ES-I3 (cell line): ENCODE results near the gene C19orf38.

ENCODE experiments used
- H3K36me3 ChIP-seq: 2 replicates; pipeline ENCODE4 v1.6.1; 2013; ENCODE audit warnings: mild to moderate bottlenecking, low read length, control low read depth, moderate library complexity; ENCODE audit not compliant: insufficient read depth
- H3K4me1 ChIP-seq: 2 replicates; pipeline ENCODE4 v1.6.1; 2013; ENCODE audit warnings: mild to moderate bottlenecking, control low read depth, low read length; ENCODE audit not compliant: insufficient read depth
- H3K9ac ChIP-seq: 2 replicates; pipeline ENCODE4 v1.6.1; 2013; ENCODE audit warnings: low read depth, mild to moderate bottlenecking, low read length, moderate library complexity
- H3K9me3 ChIP-seq: 2 replicates; pipeline ENCODE4 v1.6.1; 2013; ENCODE audit warnings: mild to moderate bottlenecking, low read length, moderate library complexity; ENCODE audit not compliant: control insufficient read depth, insufficient read depth

C19orf38 gene

DNA sequence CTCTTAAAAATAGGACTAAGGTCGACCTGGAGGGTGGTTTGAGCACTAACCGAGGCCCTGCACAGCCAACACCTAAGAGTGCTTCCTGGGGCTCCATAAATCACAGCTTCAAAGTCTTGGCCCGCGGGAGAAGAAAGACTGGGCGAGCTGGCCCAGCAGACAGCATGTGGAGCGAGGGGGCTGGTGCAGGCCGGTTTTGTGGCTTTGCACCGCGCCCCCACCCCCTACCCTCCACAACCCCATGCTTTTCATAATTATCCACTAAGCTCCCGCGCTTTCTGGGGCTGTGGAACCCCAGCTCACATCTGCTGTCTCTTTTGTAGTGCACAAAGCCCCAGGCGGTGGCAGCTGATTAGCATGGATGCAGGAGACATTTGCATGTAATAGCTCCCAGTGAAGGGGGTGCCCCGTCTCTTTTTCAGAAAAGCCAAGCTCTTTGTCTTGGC is 40.2 kb downstream of the C19orf38 start:
- Histone ChIP-seq H3K4me1 (peaks cover 54% of the 10 kb centered on the region), H3K9me3 (no peaks in the 10 kb centered on the region), H3K9ac (no peak overlapping the region), H3K36me3 (no peaks in the 10 kb centered on the region)

DNA sequence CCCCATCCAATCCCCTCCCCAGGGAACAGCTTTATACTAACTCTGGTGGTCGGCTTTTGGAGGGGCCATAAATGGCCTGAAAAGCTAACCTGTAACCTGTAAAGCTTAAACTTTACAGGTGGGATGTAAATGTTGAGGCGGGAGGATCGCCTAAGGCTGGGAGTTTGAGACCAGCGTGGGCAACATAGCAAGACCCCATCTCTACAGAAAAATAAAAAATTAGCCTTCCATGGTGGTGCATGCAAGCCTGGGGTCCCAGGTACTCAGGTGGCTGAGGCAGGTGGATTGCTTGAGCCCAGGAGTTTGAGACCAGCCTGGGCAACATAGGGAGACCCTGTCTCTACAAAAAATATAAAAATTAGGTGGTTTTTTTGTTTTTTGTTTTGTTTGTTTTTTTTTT is 41.7 kb downstream of the C19orf38 start:
- no peaks in the 10 kb centered on the region; the same call in 1 of the 2 replicates for H3K36me3 ChIP-seq
- H3K4me1 ChIP-seq = peaks cover 51% of the 10 kb centered on the region
- no peaks in the 10 kb centered on the region for H3K9me3 ChIP-seq
- H3K9ac ChIP-seq = no peak overlapping the region

DNA sequence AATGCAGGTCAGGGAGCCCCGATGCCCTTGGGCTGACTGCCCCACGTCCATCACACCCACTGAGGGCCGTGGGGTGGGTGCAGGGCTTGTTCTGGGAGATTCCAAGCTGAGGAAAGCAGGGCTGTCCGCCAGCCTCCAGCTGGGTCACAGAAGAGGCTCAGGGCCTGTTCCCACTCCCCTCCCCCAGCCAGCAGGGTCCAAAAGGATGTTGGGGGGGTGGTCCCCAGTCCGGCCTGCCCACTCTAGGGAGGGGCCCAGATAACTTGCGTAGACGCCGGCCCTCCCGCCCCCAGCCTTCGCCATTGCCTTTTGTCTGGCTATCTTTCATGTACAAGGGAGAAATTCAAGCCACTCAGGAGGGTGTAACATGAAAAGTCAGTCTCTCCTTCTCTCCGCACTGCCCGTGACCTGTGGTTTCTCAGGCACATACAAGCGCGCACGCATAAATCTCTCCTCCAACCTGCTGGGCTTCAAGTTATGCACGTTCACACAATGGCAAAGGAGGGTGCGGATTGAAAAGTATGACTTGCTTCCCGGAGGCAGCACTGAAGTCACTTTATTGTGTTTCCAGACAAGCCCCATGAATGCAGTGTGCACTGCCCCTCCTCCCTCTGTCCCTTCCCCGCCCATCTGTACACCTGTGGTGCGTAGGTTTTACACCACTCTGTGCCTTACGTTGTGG is 43.3 kb downstream of the C19orf38 start:
- Histone ChIP-seq H3K4me1 (peaks cover 42% of the 10 kb centered on the region), H3K36me3 (no peaks in the 10 kb centered on the region; the same call in 1 of the 2 replicates), H3K9me3 (no peaks in the 10 kb centered on the region), H3K9ac (no peak overlapping the region)

DNA sequence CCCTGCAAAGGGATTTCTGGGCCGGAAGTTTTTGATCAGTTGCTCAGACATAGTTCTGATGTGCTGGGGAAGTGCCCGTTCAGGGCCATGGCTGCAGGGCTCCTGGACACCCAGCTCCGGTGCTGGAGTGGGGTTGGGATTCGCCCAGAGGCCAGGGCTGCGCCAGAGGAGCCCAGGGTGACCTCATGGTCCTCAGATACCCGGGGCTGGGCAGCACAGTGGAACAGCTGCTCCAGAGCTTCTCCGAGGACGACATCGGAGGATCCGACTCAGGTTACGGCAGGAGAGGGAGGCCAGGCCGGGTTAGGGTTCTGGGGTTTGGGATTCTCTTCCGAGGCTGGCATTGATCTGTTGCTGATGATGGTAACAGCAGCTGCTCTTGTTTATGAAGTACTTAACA is 44.0 kb downstream of the C19orf38 start:
- no peaks in the 10 kb centered on the region for H3K9me3 ChIP-seq
- H3K36me3 ChIP-seq = no peaks in the 10 kb centered on the region; the same call in 1 of the 2 replicates
- no peak overlapping the region for H3K9ac ChIP-seq
- peaks cover 36% of the 10 kb centered on the region for H3K4me1 ChIP-seq

DNA sequence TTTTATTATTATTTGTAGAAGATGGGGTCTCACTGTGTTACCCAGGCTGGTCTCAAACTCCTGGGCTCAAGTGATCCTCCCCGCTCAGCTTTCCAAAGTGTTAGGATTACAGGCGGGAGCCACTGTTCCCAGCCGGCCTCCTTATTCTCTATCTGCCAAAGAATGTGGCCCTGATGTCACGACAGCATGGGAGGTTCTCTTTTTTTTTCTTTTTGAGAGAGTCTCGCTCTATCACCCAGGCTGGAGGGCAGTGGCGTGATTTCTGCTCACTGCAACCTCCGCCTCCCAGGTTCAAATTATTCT is 46.6 kb downstream of the C19orf38 start:
- no peaks in the 10 kb centered on the region; the same call in 1 of the 2 replicates for H3K36me3 ChIP-seq
- H3K4me1 ChIP-seq = peaks cover 21% of the 10 kb centered on the region
- no peaks in the 10 kb centered on the region for H3K9me3 ChIP-seq
- H3K9ac ChIP-seq = no peak overlapping the region

DNA sequence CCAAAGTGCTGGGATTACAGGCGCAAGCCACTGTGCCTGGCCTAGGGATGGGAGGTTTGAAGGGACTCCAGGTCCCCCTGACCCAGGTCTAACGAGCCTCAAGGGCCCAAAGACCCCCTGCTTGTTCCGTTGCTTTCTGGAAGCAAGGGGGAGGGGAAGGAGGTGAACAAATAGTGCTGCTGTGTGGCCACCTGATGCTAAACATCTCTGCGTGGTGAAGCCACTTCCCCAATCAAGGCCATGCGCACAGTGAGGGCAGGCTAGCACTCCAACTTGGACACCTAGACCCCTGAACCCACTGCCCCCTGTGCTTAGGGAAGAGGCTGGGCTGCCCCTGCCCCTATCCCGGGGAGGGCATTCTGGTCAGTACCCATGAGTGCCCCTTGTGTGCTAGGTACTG is 47.1 kb downstream of the C19orf38 start:
- Histone ChIP-seq H3K36me3 (no peaks in the 10 kb centered on the region; the same call in 1 of the 2 replicates), H3K4me1 (peaks cover 21% of the 10 kb centered on the region), H3K9ac (no peak overlapping the region), H3K9me3 (no peaks in the 10 kb centered on the region)

DNA sequence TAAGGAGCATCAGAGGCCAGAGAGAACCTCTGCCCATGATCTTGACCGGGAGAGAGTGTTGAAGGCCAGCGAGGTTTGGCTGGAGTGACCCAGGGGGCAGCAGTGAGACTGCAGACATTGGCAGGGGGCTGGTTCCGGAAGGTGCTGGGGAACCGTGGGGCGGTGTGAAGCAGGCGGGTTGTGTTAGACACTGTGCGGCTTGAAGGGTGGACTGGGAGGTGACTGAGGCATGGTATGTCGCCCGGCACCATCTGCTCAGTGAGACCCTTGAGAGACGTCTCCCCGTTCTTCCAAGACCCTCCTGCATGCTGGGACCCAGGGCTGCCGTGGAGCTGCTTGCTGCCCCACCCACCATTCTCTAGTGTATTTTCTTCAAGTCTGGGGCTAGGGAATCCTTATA is 47.7 kb downstream of the C19orf38 start:
- Histone ChIP-seq H3K36me3 (no peaks in the 10 kb centered on the region; the same call in 1 of the 2 replicates), H3K9me3 (no peaks in the 10 kb centered on the region), H3K4me1 (peaks cover 19% of the 10 kb centered on the region), H3K9ac (no peak overlapping the region)

DNA sequence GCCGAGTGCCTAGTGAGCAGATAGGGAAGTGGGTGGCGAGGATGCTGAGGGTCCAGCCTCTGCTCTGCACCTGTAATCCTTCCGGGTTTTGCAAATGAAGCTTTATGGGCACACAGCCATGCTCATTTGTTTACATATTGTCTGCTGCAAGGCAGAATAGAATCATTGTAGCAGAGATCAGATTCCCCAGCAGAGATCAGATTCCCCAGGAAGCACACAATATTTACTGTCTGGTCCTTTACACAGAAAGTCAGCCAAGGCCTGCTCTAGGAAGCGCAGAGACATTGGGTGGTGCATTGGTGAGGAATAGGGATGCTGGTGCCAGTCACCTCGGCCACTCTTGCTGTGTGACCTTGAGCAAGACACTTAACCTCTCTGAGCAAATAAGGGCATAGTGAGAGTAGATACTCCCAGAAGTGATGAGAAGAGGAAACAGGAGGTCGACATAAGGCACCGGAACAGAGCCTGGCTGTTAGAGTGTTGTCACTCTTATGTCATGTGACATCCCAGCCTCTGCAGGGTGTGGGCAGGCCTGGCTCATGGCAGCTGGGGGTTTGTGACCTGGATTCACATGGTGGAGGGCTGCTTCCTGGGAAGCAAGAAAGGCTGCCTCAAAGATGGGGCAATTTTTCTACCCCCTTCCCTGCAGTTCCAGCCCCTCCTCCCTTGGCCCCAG is 48.8 kb downstream of the C19orf38 start:
- Histone ChIP-seq H3K9ac (no peak overlapping the region), H3K4me1 (peaks cover 10% of the 10 kb centered on the region), H3K36me3 (no peaks in the 10 kb centered on the region; the same call in 1 of the 2 replicates), H3K9me3 (no peaks in the 10 kb centered on the region)

DNA sequence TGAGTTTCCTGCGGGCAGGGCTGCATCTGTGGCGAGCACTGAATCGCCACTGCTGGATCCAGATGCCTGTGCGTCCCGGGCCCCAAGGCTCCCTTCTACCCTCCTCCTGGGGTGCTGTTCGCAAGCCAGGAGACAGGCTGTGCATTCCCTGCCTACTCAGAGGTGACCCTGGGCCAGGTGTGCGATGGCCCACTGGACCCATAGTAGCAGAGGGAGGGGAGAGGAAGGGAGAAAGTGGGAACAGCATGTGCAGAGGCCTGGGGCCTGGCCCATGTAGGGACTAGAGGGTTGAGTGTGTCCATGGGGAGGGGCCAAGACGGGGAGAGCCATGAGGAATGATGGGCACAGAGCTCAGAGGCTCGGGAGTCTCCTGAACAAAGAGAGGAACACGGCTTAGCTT is 50.4 kb downstream of the C19orf38 start:
- H3K36me3 ChIP-seq = no peaks in the 10 kb centered on the region; the same call in 1 of the 2 replicates
- H3K9me3 ChIP-seq = no peaks in the 10 kb centered on the region
- H3K9ac ChIP-seq = no peak overlapping the region
- peaks cover 5% of the 10 kb centered on the region; the same call in 1 of the 2 replicates for H3K4me1 ChIP-seq

DNA sequence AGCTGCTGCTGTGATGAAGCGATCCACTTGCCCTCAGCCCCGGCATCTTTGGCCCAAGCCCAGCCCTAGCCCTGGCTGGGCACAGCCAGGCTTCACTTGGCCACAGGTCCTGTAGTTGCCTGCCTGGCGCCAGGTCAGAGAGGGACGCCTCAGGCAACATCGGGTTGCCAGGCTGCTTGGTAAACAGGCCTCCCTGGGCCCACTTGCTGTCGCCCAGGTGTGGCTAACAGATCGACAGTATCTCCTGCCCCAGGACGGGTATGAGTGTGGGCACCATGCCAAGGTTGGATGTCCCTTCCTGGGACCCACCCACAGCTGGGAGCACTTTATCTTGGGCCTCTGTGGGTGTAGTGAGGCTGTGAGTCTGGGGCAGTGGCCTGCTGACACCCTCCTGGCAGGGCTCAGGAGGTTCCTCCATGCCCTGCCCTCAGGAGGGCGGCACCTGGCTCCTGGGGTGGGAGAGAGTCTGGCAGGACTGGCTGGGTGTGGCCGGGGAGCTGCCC is 51.0 kb downstream of the C19orf38 start:
- H3K4me1 ChIP-seq = peaks cover 1% of the 10 kb centered on the region; the same call in 1 of the 2 replicates
- no peaks in the 10 kb centered on the region for H3K36me3 ChIP-seq
- H3K9me3 ChIP-seq = no peaks in the 10 kb centered on the region
- no peak overlapping the region for H3K9ac ChIP-seq

DNA sequence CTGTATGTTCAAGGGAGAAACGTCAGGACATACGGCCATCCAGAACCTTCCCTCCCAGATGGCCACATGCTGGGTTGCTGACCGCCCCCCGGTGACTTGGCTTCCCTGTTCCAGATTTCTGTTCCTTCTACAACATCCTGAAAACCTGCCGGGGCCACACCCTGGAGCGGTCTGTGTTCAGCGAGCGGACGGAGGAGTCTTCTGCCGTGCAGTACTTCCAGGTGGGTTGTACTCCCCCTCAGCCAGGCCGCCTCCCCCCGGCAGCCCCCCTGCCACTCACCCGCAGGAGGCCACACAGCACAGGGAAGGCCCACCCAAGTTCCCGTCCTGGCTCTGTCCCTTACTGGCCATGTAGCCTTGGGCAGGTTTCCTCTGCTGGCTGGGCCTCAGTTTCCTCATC is 59.7 kb downstream of the C19orf38 start:
- no peak overlapping the region for H3K9ac ChIP-seq
- no peaks in the 10 kb centered on the region for H3K9me3 ChIP-seq
- H3K4me1 ChIP-seq = no peaks in the 10 kb centered on the region
- peaks cover 4% of the 10 kb centered on the region for H3K36me3 ChIP-seq

DNA sequence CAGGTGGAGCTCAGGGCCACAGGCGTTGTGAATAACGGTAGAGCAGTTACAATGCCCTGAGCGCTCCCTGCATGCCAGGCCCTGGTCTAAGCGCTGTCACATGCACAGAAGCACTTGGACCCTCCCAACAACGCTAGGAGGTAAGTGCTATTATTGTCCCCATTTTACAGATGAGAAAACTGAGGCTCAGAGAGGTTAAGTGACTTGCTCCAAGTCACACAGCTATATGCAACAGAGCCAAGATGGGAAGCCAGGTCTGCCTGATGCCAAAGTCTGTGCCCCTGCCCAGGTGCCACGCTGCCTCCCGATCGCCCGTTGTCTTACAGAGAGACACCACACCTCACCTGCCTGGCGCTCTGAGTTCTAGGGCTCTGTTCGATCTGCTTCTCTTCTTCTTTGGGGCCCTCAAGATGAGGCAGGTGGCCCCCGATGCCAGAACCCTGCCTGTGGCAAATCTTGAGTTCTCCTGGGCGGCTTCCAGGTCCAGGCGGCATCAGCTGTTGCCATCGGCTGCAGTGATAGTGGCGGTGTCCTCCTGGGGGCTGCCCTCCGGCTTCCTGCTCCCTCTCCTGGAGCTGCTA is 60.3 kb downstream of the C19orf38 start:
- no peak overlapping the region for H3K9ac ChIP-seq
- H3K4me1 ChIP-seq = no peaks in the 10 kb centered on the region
- H3K36me3 ChIP-seq = peaks cover 4% of the 10 kb centered on the region
- no peaks in the 10 kb centered on the region for H3K9me3 ChIP-seq

DNA sequence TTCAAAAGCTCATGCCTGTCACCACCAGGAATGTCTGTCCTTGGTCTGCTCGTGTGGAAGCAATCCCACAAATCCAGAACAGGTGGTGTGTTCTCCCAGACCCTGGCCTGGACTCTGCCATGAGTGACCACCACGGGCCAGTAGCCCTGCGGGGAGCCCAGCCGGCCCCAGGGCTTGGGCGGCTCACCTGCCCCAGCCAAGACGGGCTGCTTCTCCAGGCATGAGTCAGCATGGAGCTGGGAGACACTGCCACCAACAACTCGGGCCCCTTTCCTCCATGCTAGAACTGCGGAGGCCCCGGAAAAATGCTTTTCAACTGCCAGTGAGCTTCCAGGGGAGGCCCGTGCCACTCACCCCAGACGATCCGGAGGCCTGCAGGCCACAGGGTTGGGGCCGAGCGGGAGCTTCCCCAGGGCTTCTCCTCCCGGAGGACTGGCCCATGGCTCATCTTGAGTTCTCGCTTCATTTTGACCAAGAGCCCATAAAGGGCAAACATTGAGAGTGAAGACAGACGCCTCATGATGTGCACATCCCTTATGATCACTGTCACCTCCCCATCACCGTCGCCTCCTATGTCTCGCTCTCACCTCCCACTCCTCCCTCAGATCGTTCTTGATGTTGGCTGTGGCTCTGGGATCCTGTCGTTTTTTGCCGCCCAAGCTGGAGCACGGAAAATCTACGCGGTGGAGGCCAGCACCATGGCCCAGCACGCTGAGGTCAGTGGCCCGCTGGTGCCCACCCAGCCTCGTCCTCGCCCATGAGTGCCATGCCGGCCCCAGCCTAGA is 63.6 kb downstream of the C19orf38 start:
- no peaks in the 10 kb centered on the region for H3K9me3 ChIP-seq
- H3K9ac ChIP-seq = no peak overlapping the region
- peaks cover 9% of the 10 kb centered on the region for H3K36me3 ChIP-seq
- H3K4me1 ChIP-seq = no peaks in the 10 kb centered on the region

DNA sequence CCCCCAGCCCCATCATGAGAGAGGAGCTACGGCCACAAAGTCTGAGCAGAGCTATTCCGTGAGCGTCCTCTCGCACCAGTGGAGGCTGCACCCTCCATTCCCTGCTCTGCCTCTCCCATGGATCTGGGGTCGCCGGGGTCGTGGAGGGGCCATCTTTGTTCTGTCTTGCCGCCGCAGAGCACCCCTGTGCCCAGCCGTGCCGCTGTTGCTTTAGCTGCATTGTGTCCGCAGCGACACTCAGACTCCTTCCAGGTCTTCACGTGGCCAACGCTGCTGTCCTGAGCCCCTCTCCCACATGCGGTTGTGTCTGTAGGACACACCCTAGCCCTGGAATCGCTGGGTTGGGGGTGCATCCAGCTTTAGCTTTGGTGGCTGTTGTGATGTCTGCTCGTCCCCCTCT is 64.4 kb downstream of the C19orf38 start:
- Histone ChIP-seq H3K4me1 (no peaks in the 10 kb centered on the region), H3K9ac (no peak overlapping the region), H3K9me3 (no peaks in the 10 kb centered on the region), H3K36me3 (peaks cover 10% of the 10 kb centered on the region)
